Activated CD4-positive, alpha-beta memory T cell treated with anti-CD3 and anti-CD28 coated beads for 36 hours (primary cell): ENCODE data around the gene RAB37. TPM values are rescaled to one million over a fixed set of nuclear protein-coding genes. Genes with fewer than 3 reads are reported as not detected.

Experiments used
- CTCF ChIA-PET: fragments of 350-600 bp; sonication (Branson Sonifier 250); formaldehyde crosslinking; loops from one replicate; lab custom pipeline; 2021; ENCODE audit warnings: antibody characterized with exemption, inconsistent platforms; lab: Charles Lee
- POLR2A ChIA-PET: fragments of 350-600 bp; sonication (Branson Sonifier 250); formaldehyde crosslinking; loops from one replicate; lab custom pipeline; 2021; ENCODE audit warnings: antibody characterized with exemption; lab: Charles Lee
- DNase-seq: peaks from one replicate; pipeline ENCODE4 v3.0.0-alpha.2; 2020
- H3K27ac Mint-ChIP-seq: one replicate; pipeline ENCODE4 v1.8.0; 2021; ENCODE audit warnings: mixed read lengths
- H3K27me3 Mint-ChIP-seq: one replicate; pipeline ENCODE4 v1.8.0; 2021; ENCODE audit warnings: mixed read lengths
- H3K36me3 Mint-ChIP-seq: one replicate; pipeline ENCODE4 v1.8.0; 2021; ENCODE audit warnings: mixed read lengths
- H3K4me1 Mint-ChIP-seq: one replicate; pipeline ENCODE4 v1.8.0; 2021; ENCODE audit warnings: low read depth, mixed read lengths
- H3K4me3 Mint-ChIP-seq: one replicate; pipeline ENCODE4 v1.8.0; 2021; ENCODE audit warnings: mild to moderate bottlenecking, mixed read lengths
- H3K9me3 Mint-ChIP-seq: one replicate; pipeline ENCODE4 v1.8.0; 2021; ENCODE audit warnings: mixed read lengths
- intact Hi-C: fragments of 100-400 bp; cut with micrococcal nuclease; formaldehyde crosslinking; loops from one replicate; pipeline ENCODE4 v1.15.1; 2023
- total RNA-seq, 2 experiments: library from RNA; stranded (reverse); gene quantifications; one replicate each; pipeline ENCODE4 v1.2.3, GENCODE V29; 2021

RAB37 gene
- total RNA-seq, 2 experiments from 2014 or later = 6.5 to 7.0 TPM

DNA sequence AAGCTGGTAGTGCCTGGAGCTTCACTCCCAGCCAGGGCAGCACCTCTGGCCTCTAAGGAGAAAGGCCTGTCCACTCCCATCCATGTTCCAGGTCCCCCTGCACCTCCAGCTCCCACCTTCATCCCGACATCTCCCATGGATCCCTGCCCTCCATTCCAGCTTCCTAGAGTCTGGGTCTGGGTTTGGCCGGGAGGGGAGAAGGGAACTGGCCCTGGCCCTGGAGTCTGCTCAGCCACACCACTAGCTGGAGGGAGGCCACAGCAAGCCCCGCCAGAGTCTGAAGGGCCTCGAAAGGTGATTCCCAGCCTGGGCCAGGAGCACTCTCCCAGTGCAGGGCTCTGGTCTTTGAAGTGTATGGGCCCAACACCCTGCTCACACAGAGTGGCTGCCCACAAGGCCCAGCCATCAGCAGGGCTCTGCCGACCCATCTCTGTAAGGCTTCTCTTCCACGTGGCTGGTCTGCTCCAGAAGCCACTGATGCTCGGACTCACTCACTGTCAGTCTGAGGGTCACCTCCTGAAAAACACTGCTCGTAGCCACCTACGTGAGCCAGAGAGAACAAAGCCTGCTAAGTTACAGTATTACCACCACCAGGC lies 34.4 kb downstream of the RAB37 start:
- Mint-ChIP-seq H3K27ac (no peak overlapping the region), H3K4me1 (peaks cover 42% of the 10 kb centered on the region), H3K36me3 (peaks cover 44% of the 10 kb centered on the region), H3K4me3 (no peak overlapping the region), H3K9me3 (no peaks in the 10 kb centered on the region), H3K27me3 (no peaks in the 10 kb centered on the region)
- intact Hi-C loops = no loop called here
- no peak for DNase-seq
- CTCF ChIA-PET = interaction anchor here (0.7 to 6.0 kb wide), 19 partner anchors 8 to 497 kb away, joined by 3 to 176 read pairs (median 4); partner anchors contain the start of gene RAB37
- POLR2A ChIA-PET = interaction anchor here (1.0 to 2.7 kb wide), 3 partner anchors 8 to 114 kb away, joined by 3 to 22 read pairs (median 3); no protein-coding TSS in a partner anchor

GRCh38 chr17:74772053-74772452 lies 35.0 kb downstream of the RAB37 start:
- Mint-ChIP-seq H3K4me1 (peaks cover 46% of the 10 kb centered on the region), H3K4me3 (no peak overlapping the region), H3K27ac (peak overlapping the region; percentile 28), H3K36me3 (peaks cover 42% of the 10 kb centered on the region), H3K27me3 (no peaks in the 10 kb centered on the region), H3K9me3 (no peaks in the 10 kb centered on the region)
- CTCF ChIA-PET = interaction anchor here (1.7 to 6.0 kb wide), 5 partner anchors 16 to 35 kb away, joined by 6 to 176 read pairs (median 33); partner anchors contain the start of gene RAB37
- intact Hi-C loops = no loop called here
- DNase-seq = no peak
- POLR2A ChIA-PET = no interaction called here

- H3K27ac Mint-ChIP-seq = peak overlapping the region; percentile 31
- intact Hi-C loops = no loop called here
- no peaks in the 10 kb centered on the region for H3K9me3 Mint-ChIP-seq
- H3K27me3 Mint-ChIP-seq = no peaks in the 10 kb centered on the region
- peaks cover 39% of the 10 kb centered on the region for H3K36me3 Mint-ChIP-seq
- no peak for DNase-seq
- H3K4me1 Mint-ChIP-seq = peaks cover 57% of the 10 kb centered on the region
- no peak overlapping the region for H3K4me3 Mint-ChIP-seq
- POLR2A ChIA-PET = interaction anchor here (1.3 kb wide), 1 partner anchor 24 kb away, joined by 3 read pairs; no protein-coding TSS in a partner anchor
- CTCF ChIA-PET = interaction anchor here (1.2 to 6.0 kb wide), 3 partner anchors 18 to 116 kb away, joined by 8 to 176 read pairs (median 92); no protein-coding TSS in a partner anchor
These were observed 36.4 kb downstream of the RAB37 start for GRCh38 chr17:74773414-74773813.

GRCh38 chr17:74773871-74774286 lies 36.8 kb downstream of the RAB37 start:
- intact Hi-C loops = no loop called here
- no peak for DNase-seq
- Mint-ChIP-seq H3K4me3 (peak overlapping the region; percentile 49), H3K27me3 (no peaks in the 10 kb centered on the region), H3K9me3 (no peaks in the 10 kb centered on the region), H3K27ac (peak overlapping the region; percentile 54), H3K4me1 (peaks cover 59% of the 10 kb centered on the region), H3K36me3 (peaks cover 34% of the 10 kb centered on the region)
- POLR2A ChIA-PET = interaction anchor here (0.8 to 1.3 kb wide), 3 partner anchors 14 to 25 kb away, joined by 3 to 4 read pairs (median 3); no protein-coding TSS in a partner anchor
- CTCF ChIA-PET = interaction anchor here (1.2 to 6.0 kb wide), 3 partner anchors 18 to 116 kb away, joined by 8 to 176 read pairs (median 92); no protein-coding TSS in a partner anchor

DNA sequence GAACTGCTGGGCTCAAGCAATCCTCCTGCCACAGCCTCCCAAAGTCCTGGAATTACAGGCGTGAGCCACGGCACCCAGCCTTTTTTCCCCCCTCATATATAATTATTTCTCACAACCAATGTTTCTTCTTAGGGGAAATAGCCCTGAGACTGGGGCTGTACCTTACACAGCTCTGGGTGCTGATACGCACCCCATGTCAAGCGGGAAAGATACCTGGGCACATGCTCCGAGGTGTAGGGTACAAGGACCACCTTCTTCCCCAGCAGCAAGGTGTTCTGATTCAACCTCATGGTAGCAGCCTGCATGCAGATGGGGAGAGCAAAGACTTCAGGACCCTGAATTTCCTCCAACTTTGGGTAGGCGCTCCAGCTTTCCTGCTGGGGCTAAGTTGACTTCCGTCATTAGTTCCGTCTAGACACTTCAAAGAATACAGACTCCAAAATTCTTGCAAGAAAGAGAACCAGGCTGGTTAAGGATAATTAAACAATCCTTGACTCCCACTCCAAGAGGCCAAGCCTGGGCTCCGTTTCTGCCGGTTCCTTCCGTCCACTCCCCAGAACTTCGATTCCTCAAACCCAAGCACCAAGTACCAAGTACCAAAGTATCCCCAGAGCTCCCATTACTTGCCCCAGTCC lies 38.5 kb downstream of the RAB37 start:
- ChIA-PET POLR2A (interaction anchor here (0.5 to 2.6 kb wide), 6 partner anchors 22 to 266 kb away, joined by 3 to 24 read pairs (median 5); partner anchors contain the start of genes FDXR and NHERF1), CTCF (interaction anchor here (1.3 to 3.8 kb wide), 7 partner anchors 16 to 118 kb away, joined by 4 to 22 read pairs (median 7); no protein-coding TSS in a partner anchor)
- Mint-ChIP-seq H3K27me3 (no peaks in the 10 kb centered on the region), H3K4me1 (peaks cover 67% of the 10 kb centered on the region), H3K9me3 (no peaks in the 10 kb centered on the region), H3K27ac (peak overlapping the region; percentile 89), H3K36me3 (peaks cover 28% of the 10 kb centered on the region), H3K4me3 (peak overlapping the region; percentile 97)
- no peak for DNase-seq
- intact Hi-C loops = loop anchor here (1.0 to 2.0 kb wide), 2 partner anchors 15 to 27 kb away; partner anchors contain the start of gene NHERF1

- peak; percentile 99 for DNase-seq
- POLR2A ChIA-PET = interaction anchor here (0.9 to 2.6 kb wide), 6 partner anchors 23 to 97 kb away, joined by 3 to 24 read pairs (median 5); partner anchors contain the start of genes FDXR and NHERF1
- H3K4me3 Mint-ChIP-seq = peak within 1 kb of the TSS; percentile 97
- no peaks in the 10 kb centered on the region for H3K9me3 Mint-ChIP-seq
- H3K4me1 Mint-ChIP-seq = peaks cover 71% of the 10 kb centered on the region
- intact Hi-C loops = loop anchor here (1.0 to 2.0 kb wide), 2 partner anchors 14 to 28 kb away; partner anchors contain the start of gene NHERF1
- H3K27ac Mint-ChIP-seq = peak within 1 kb of the TSS; percentile 89
- H3K36me3 Mint-ChIP-seq = peaks cover 23% of the 10 kb centered on the region
- no peaks in the 10 kb centered on the region for H3K27me3 Mint-ChIP-seq
- CTCF ChIA-PET = interaction anchor here (0.8 to 3.8 kb wide), 12 partner anchors 15 to 186 kb away, joined by 3 to 22 read pairs (median 4); no protein-coding TSS in a partner anchor
These were observed 39.2 kb downstream of the RAB37 start, which contains the start of gene NAT9 for GRCh38 chr17:74776044-74776962. Gene NAT9 (minus strand): TSS chr17:74776345. CDS start chr17:74775698, 647 bp downstream.

DNA sequence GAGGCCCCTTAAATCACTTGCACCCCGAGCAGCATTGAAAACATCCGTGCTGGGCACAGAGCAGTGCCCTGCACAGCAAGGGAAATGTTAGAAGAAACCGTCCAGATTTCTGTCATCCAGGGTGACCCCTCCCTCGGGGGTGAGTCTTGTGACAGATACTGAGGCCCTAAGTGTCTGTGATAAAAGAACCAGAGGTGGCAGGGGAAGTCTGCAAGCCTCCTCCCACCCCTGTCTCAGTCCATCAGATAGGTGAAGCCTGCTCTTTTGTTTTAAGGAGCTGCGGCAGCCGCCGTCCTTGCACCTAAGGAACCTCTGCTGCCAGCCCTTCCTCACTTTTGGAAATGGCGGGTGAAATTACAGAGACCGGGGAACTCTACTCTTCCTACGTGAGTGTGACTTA lies 39.9 kb downstream of the RAB37 start:
- no peaks in the 10 kb centered on the region for H3K27me3 Mint-ChIP-seq
- no peak overlapping the region for H3K27ac Mint-ChIP-seq
- peak overlapping the region; percentile 97 for H3K4me3 Mint-ChIP-seq
- ChIA-PET CTCF (interaction anchor here (0.7 to 3.8 kb wide), 11 partner anchors 10 to 185 kb away, joined by 3 to 22 read pairs (median 4); no protein-coding TSS in a partner anchor), POLR2A (interaction anchor here (0.9 to 2.6 kb wide), 5 partner anchors 27 to 96 kb away, joined by 3 to 24 read pairs (median 7); partner anchors contain the start of genes FDXR and NHERF1)
- H3K36me3 Mint-ChIP-seq = peaks cover 22% of the 10 kb centered on the region
- intact Hi-C loops = loop anchor here (1.0 to 2.0 kb wide), 2 partner anchors 14 to 29 kb away; partner anchors contain the start of gene NHERF1
- peak; percentile 19 for DNase-seq
- no peaks in the 10 kb centered on the region for H3K9me3 Mint-ChIP-seq
- peaks cover 76% of the 10 kb centered on the region for H3K4me1 Mint-ChIP-seq

DNA sequence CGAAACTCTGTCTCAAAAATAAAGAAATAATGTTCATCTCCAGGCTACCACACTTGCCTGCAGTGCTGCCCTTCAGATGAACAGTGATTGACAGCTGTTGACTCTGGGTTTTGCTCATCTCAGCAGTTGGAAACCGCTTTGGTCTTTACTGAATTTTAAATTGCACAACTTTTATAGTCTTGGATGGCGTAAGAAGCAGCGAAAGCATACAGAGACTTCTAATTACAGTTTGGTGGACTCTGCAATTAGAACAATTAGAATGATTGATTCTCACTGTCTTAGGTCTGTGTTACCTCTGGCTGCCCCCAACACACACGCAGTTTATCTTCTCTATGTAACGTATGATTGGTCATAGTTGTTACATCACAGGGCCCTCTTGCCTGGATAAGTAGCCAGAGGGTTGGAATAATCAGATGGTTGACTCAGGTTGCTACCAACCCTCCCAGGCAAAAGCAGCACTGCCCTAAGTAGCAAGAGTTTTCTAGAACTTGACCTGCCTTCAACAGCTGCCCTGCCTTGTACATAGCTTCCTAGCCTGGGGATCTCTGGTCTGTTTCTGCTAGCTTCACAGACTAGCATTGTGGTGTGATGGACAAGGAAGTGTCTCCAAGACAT lies 41.0 kb downstream of the RAB37 start:
- H3K36me3 Mint-ChIP-seq = peaks cover 12% of the 10 kb centered on the region
- no peak for DNase-seq
- H3K27ac Mint-ChIP-seq = no peak overlapping the region
- H3K4me3 Mint-ChIP-seq = peak overlapping the region; percentile 24
- CTCF ChIA-PET = interaction anchor here (0.9 to 3.8 kb wide), 4 partner anchors 13 to 121 kb away, joined by 4 to 22 read pairs (median 11); partner anchors contain the start of gene RAB37
- no peaks in the 10 kb centered on the region for H3K27me3 Mint-ChIP-seq
- H3K9me3 Mint-ChIP-seq = no peaks in the 10 kb centered on the region
- intact Hi-C loops = loop anchor here (2.0 kb wide), 1 partner anchor 13 kb away; no protein-coding TSS in a partner anchor
- H3K4me1 Mint-ChIP-seq = peaks cover 74% of the 10 kb centered on the region
- POLR2A ChIA-PET = no interaction called here

DNA sequence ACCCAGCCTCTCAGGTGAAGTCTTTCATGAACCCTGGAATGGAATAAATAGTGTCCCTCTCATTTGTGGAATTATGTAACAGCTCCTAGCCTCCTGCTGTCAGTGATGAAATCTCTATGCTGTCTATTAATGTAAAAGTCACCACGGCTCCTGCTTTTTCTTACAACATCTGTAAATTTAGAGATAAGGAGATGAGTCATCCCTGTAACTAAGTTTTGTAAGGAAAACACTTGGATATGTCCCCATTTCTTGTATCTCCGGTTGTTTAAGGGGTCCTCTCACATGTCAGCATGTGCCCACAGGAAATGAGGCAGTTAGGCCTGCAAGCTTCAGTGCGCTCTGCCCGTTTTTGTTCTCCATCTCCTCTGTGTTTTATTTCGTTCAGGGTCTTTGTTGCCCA lies 41.9 kb downstream of the RAB37 start:
- ChIA-PET CTCF (interaction anchor here (0.8 to 5.0 kb wide), 12 partner anchors 9 to 122 kb away, joined by 3 to 60 read pairs (median 5); partner anchors contain the start of gene RAB37), POLR2A (interaction anchor here (0.6 to 0.9 kb wide), 2 partner anchors 8 to 29 kb away, joined by 3 read pairs; no protein-coding TSS in a partner anchor)
- no peaks in the 10 kb centered on the region for H3K27me3 Mint-ChIP-seq
- peaks cover 9% of the 10 kb centered on the region for H3K36me3 Mint-ChIP-seq
- peaks cover 72% of the 10 kb centered on the region for H3K4me1 Mint-ChIP-seq
- no peak for DNase-seq
- peak overlapping the region; percentile 40 for H3K4me3 Mint-ChIP-seq
- intact Hi-C loops = no loop called here
- peak overlapping the region; percentile 93 for H3K27ac Mint-ChIP-seq
- H3K9me3 Mint-ChIP-seq = no peaks in the 10 kb centered on the region

- H3K27ac Mint-ChIP-seq = peak overlapping the region; percentile 93
- POLR2A ChIA-PET = interaction anchor here (0.6 to 1.4 kb wide), 3 partner anchors 9 to 94 kb away, joined by 3 to 5 read pairs (median 3); partner anchors contain the start of gene FDXR
- peak overlapping the region; percentile 54 for H3K4me3 Mint-ChIP-seq
- no peaks in the 10 kb centered on the region for H3K9me3 Mint-ChIP-seq
- H3K27me3 Mint-ChIP-seq = no peaks in the 10 kb centered on the region
- peak; percentile 44 for DNase-seq
- intact Hi-C loops = no loop called here
- peaks cover 74% of the 10 kb centered on the region for H3K4me1 Mint-ChIP-seq
- CTCF ChIA-PET = interaction anchor here (0.8 to 5.0 kb wide), 14 partner anchors 9 to 122 kb away, joined by 3 to 60 read pairs (median 5); partner anchors contain the start of gene RAB37
- H3K36me3 Mint-ChIP-seq = peaks cover 6% of the 10 kb centered on the region
These were observed 42.4 kb downstream of the RAB37 start for GRCh38 chr17:74779501-74779900.
